NCI-H2029 (cell line): ENCODE measurements around the gene BANK1.
"Not testable (repeated sequence)": the region's sequence is repeated elsewhere in the genome, so short reads cannot be mapped to it uniquely, and the experiment has no call there.

Experiments
- DNase-seq: peaks from one replicate; lab custom pipeline; 2025; lab: John Stamatoyannopoulos, UW

Gene BANK1

DNA sequence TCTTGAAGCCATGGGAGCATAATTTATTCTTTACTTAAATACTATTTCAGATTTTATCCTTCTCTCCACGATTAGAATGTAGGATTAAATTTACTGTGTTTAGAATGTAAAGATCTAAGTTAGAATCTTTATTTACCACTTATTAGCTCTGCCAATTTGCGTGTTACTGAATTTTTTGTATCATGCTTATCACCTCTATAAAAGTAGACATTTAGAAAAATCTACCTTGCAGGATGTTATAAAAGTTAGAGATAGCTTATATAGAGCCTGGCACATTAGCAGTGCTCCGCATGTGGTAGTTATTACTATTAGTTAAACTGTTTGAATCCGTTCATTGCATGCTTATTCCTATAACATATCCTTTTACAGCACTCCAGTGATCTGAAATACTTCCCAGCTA, 97.9 kb downstream of the BANK1 start:
- no peak for DNase-seq

DNA sequence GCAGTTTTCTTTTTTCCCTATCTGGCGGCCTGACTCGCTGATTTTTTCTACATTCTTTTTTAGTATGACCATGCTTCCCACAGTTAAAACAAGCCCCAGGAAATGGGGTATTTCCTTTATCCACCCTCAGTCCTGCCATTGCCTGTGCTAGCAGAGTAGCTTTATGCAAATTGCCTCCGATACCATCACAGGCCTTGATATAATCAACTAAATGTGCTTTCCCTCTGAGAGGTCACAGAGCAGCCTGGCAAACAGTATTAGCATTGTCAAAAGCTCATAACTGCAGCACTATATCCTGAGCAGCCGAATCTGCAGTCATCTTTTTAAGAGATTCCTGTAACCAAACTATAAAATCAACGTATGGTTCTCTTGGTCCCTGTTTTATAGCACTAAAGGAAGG, 115.0 kb downstream of the BANK1 start:
- DNase-seq, result not testable (repeated sequence)

DNA sequence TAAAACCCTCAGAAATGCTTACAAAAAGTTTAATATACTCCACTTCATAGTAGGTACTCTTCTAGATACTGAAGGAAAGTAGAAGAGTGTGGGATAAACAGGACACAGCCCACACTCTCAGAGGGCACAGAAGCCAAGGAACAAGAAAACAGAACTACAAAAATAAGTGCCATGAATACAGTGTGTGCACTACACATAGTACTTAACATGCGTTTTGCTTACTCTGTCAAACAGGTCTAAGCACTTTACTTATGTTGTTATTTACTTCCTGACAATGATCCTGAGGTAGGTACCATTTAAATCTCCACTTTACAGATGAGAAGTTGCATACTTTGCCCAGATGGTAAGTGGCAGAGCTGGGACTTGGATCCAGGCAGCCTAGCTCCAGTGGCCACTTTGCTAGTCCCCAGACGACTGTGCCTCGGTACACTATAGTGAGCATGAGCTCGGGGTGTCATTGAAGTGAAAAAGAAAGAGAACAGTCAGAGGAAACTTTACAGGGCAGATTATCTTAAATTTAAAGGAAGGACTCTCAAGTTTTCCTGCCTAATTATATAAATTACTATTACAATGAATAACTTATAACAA, 120.3 kb downstream of the BANK1 start:
- no peak for DNase-seq

DNA sequence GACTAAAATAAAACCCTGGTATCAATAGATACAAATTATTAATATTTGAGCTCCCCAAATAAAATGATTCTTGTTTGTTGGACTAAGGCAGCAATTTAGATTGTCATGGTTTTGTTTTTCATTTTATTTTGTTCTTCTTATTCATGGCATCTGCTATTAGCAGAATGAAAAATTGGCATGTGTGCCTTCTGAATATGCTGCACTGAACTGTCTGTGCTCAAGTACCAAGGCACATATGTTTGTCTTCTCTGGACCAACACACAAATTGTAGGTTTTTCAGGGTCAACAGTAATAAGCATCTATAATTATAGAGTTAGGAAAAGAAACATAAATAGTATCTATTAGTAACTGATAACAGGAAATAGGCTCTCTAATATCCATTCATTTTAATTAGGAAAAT, 121.1 kb downstream of the BANK1 start:
- DNase-seq, result no peak

DNA sequence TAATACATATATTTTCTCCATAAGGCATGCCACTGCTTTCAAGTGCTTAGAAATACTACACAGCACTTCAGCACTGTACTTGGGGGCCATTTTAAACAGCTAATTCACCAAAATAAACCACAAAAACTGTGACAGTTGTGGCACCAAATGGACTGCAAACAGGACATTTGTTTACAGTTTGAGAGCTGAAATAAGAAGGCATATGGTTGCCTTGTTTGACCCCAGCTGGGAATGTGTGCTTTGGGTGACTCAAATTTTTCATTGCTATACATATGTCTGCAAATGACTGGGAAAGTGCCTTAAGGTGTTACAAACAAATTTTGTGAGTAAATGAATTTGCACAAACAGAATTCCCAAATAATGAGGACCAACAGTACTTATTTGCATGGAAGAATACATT, 124.2 kb downstream of the BANK1 start:
- DNase-seq, result no peak

DNA sequence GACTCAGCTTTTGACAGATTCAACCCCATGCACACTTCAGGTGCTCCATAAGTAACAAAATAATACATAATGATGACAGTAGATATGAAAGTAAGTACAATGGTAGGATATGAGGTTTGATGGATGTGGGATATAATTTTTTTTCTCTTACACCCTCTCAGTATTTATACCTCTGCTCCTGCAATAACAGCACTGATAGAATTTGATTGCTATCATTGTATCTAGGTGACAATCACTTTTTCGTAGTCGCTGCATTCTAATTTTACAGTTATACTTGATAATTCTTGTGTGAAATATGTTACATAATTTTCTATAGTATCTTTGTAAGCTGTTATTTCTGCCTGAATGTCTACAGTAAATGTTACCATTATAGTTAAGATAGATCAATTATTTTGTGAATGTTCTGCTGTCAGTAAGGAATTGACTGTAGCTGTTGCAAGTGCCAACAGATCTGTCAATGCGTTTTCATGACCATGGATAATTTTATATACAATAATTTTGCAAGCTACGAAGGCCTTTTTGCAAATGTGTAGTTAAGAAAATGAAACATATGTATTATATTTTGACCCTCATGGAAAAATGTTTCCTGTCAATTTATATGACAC, 128.9 kb downstream of the BANK1 start:
- no peak for DNase-seq

DNA sequence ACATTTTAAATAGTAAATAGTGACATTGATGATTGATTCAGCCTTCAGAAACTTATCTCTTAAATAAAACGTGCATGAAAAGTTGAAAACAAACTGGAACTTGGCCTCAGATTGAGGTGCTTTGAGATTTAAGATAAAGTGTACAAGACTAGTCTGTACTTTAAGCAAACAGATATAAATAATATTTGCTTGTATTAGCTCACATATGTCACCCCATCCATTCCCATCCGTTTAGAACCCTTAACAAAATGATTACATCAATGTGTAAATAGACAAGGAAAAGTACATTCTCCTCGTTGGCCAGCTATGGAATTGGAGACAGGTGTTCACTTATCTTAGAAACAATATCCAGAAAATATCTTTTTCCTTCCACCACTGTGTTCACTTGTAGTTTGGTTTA, 130.8 kb downstream of the BANK1 start:
- no peak for DNase-seq

DNA sequence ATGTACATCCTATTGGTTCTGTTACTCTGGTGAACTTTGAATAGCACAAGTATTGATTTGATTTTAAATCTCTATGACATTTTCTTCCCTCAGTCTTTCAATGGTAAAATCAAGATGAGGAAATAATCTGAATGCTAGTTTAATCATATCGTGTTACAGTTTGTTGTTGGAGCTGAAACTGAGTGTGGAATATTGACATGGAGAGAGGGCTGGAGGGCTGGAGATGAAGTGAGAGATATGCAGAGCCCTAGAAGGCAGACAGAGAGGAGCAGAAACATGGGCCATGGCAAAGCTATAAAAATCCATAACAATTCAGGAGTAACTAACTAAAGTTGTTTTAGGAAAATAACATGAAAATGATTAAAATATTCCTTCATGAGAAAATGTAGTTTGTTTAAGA, 141.1 kb downstream of the BANK1 start:
- DNase-seq, result no peak

DNA sequence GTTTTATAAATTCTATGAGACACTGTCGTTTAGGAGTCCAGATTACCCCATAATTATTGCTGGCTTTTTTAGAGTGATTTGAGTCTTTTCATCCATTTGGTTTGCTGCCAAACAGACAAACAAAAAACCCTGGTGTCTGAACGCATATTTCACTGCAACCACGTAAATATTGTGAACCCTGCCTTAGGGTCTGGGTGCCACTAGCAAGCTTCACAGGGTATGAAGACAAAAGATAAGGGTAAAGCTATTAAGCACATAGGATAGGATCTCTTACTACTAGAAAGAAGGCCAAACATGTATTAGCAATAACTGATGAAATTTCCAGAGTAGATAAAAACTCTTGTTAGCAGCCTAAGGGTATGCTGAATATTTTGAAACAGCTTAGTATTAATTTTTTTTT, 143.3 kb downstream of the BANK1 start:
- DNase-seq, result no peak

DNA sequence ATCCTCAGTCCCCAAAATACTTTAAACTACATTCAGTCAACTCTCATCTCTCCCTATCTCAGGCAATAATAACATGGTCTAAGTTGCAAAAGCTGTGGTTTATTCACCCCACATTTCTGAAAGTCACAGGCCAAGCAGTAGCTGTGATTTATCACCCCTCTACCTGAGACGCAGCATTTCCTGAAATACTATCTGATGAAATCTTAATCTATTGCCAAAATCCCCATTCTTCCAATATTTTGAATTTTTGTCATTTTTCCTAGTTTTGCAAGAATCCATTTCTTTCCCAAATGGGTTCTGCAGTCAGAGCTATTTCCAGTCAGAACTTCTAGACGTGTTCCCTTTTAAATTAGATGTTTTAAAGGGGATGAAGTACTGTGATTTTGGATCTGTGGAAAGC, 148.3 kb downstream of the BANK1 start:
- DNase-seq, result no peak

DNA sequence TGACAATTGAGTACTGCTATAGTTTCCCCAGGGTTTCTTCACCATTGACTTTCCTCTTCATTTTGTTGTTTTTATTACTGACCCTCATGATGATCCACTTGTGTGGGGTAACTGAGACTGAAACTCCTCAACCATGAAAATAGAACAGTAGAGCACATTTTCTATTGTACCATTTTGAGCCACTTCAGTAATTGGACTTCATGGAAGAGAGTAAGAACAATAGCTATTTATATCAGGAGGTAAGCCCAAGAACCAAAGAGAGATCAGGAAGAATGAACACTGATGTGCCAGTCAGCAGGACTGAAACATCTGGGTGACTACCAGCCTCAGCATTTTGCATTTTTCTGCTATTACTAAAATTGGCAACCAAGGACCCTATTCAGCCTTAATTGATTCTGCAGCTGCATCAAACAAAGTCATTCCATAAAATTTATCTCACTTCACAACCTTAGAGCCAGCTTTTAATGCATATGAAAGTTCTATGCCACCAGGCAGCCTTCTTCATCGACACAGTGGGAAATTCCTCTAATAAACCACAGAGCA, 151.4 kb downstream of the BANK1 start:
- DNase-seq, result no peak

DNA sequence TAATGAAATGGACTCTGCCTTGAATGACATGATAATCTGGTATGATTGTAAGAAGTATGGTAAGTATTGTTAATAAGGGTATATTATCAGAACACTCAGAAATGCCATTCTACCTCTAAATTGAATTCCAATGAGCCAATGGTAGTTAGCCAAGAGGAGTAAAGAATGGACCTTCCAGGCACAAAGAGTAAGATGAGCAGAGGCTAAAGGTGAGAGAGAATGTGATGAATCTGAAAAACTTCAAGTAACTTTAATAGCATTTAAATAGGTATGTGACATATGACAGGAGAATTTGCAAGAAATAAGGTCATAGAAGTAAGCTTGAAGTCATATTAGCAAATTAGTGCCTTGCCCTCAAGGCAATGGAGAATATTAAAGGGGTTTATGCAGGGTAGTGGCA, 152.4 kb downstream of the BANK1 start:
- DNase-seq, result no peak

DNA sequence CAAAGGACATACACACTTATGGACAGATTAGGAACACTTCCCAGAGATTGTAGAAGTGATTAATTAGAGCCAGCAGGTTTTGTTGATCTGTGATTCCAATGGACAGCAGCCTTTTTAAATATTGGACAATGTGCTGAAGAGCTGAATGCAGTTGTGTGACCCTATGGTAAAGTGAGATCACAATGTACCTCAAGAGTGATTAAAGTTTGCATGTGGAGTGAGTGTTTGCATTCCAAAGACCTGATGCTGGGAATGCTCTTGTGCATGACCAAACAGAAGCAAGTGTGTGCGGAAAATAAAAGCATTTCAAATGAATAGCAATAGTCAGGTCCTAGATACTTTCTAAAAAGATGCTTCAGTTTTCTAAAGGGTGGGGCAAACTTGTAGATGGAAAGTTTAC, 154.1 kb downstream of the BANK1 start:
- no peak for DNase-seq

DNA sequence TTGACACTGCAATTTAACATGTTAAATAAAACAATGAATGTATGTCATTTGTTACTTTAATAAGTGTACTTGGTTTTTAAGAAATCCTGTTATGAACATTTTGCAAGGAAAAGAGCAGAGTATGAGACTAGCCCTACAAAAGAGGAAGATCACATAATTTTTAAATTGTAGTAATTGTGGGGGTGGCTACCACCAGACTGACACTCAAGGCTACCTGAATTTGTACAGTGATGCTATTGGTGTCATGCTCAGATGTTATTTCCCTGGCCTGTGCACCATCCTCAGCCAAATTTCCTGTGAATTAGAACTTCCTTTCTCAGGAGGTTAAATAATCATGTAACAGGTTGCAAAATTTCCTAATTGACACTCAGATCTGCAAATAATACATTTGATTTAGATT, 157.5 kb downstream of the BANK1 start:
- DNase-seq, result no peak

DNA sequence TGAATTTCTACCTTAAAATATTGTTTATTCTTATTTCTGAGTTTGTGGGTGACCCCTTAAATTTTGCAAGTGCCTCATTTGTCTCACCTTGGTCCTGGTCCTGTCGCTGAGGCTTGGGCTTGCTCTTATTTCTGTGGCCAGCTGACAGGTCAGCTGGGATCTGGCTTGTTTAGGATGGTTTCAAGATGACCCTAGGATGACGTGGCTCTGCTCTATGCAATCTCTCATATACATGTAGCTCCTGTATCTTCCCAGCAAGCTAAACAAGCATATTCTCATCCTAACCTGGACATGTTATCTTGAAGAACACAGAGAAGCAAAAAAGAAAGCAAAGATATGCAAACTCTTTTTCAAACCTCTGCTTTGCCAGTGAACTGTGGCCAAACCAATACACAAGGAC, 158.4 kb downstream of the BANK1 start:
- no peak for DNase-seq

DNA sequence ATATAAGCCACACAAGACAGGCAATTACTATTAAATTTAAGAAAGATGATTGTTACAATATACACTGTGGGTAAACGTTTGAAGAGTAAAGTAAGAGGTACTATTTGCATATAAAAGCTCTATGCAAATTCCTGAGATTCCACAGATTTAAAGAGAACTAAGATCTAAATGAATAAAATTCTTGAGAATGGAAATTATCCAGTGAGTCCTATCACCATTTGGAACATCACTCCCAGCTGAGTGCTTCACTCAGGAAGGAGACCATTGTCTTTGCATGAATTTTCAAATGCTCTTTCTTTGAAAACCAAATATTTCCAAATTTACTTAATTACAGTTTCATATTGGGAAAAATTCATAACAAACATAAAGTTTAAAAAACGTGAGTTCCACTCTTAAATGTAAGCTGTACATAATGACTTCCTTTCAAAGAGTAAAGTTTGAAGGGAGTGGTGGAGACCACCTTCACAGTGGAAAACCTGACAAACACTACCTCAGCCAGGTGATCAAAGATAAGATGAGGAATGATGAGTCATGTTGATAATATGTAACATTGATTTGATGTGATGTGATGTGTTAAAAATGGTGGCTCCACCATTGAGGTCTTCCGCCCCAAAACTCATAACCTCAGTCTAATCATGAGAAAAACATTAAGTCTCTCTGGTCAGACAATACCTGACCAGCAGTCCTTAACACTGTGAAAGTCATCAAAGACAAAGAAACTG, 159.9 kb downstream of the BANK1 start:
- DNase-seq, result no peak

DNA sequence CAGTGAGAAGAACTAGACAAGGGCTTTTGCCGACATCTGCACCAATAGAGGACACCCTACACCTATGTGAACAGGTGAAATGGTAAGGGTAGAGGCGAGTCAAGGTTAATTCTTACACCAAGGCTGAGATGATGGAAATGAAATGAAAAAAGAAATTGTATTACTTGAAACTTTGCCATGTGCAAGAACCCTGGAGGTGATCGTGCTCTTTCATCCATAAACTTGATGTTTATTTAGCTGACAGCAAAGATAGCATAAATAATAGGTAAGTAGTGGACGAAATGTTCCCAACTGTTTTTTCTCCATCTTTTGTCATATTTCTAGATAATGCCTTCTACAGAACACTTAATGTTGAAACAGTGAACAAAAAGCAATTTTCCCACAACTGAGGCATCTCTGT, 162.5 kb downstream of the BANK1 start:
- DNase-seq, result no peak

DNA sequence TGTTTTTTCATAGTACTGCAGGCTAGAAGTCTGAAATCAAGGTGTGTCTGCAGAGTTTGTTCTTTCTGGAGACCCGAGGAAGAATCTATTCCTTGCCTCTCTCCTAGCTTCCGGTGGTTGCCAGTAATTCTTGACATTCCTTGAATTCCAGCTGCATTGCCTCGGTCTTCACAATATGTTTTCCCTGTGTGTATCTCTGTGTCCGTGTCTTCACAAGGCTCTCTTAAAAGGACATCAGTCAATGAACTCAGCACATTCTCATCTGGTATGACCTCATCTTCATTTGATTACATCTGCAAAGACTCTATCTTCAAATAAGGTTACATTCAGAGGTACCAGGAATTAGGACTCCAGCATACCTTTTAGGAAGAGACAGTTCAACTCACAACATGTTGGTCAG, 163.4 kb downstream of the BANK1 start:
- DNase-seq, result no peak

DNA sequence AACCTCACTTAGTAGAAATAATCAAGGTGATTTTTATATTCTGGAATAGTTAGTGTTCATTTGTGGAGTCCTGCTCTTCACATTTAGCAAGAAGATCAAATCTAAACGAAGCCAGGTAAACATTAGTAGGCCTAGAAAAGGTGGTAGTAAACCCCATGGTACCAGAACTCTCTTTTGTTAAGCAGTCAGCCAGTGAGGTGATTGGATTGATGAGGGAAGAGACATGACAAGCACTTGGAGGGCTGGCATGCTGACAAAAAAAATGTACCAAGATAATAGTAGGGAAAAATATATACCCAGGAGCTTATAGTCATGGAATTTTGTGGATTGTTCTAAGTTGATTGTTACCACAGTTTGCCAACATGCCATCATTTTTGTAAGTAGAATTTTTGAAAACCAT, 163.8 kb downstream of the BANK1 start:
- no peak for DNase-seq

DNA sequence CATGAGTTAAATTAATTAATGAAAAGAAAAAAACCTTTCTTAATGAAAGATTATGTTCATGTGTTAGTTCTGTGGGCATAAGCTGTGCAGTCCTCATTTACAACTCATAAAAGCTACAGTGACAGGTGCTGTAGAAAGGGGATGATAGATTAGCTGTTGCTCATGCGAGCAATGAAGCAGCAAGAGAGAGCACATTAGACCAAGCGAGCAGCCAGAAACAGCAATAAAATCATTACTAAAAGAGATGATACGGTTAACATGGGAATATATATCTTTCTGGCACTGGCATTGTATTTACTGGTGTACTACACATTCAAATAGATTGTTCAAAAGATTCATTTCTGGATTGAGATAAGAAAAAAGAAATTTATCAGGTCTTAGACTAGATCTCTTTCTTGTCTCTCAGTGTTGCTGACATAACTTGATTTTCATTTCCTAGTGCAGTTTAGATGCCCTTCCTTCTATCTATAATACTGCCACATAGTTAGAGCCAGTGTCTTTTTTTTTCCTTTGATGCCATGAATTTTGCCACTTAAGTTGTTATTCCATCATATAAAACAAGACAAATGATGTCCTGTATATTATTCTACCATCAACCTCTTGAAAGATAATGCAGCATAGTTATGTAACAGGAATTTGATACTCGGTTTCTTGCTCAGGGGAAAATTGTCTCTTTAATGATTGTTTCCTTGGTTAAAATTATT, 164.6 kb downstream of the BANK1 start:
- no peak for DNase-seq

DNA sequence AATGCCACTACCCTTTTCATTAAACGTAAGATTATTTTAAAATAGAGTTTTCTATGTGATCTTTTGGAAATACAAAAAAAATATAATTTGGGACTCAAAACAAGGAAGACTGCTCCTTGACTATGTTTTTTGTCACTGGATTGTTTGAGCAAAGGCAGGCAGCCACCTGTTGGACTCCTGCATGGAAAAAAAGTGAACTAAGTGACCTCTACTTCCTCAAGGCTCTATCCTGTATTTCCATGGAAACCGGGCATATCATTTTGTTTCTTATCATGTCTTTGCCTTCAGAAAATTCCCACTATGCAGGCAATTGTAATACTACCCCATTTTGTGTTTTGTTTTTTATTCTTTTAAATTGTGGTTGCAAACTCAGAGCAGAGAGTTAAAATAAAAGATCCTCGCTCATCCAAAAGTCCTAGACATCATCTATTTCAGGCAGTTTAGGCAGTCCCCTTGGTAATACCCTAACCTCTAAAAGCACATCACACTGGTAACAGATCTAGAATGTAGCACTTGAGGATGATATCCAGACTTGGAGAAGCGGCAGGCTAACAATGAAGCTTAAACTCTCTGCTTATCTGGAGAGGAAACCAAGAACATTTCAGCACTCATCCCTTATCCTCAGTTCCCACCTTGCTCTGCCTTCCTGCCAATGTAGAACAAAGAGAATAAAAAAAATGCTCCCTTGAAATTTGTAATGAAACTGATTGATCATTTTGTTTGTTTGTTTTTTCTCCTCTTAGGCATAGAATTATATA, 165.7 kb downstream of the BANK1 start:
- no peak for DNase-seq

DNA sequence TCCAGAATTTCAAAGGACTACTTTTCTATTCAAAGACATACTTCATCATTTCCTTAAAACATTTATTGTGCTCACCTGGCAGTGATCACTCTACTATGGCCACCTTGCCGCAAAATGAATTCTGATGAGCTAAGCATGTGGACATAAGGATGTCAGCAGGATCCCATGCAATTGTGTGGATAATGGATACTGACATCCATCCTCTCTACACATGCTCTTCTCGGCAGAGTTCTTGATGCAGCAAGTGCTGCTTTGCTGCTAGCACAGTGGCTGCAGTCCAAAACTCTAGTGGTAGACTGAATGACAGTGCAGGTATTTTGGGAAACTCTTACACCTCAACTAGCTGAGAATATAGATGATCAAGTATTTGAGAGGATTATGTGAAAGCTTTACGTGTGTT, 168.0 kb downstream of the BANK1 start:
- no peak for DNase-seq
